Suprapubic skin (tissue), 3 donors: Measurements from ENCODE around the gene SLC43A1.

ENCODE experiments used
- CTCF ChIP-seq, 2 donors: fragments of 200-600 bp in 1 of 2; fragments of 450-650 bp in 1 of 2; sonication (generic) in 1 of 2; IDR thresholded peaks; one replicate each; pipeline ENCODE4 v1.5.1; 2016 to 2019; ENCODE audit warnings: antibody characterized with exemption in 2 of 2, mild to moderate bottlenecking in 1 of 2, moderate library complexity in 1 of 2
- POLR2AphosphoS5 ChIP-seq, 3 donors: sonication (generic); formaldehyde crosslinking; IDR thresholded peaks; one replicate each; pipeline ENCODE4 v1.6.1; 2017; ENCODE audit warnings: antibody characterized with exemption in 3 of 3

DNA sequence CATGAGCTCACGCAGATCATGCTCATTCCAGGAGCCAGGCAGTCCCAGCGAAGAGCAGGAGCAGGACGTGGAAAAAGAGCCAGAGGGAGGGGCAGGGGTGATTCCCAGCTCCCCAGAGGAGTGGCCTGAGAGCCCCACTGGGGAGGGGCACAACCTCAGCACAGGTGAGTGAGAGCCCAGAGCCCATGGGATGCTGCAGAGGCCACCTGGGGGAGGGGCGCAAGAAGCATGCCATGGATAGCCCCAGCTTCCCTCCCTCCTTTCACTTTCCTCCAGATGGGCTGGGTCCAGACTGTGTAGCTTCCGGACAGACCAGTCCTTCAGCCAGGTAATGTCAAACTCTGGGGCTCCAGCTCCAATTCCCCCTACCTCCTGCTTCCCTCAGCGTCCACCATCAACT, 28.1 kb upstream of the SLC43A1 start:
- TF ChIP-seq CTCF (IDR thresholded peaks at IDR 0.05) (no peak), POLR2AphosphoS5 (IDR thresholded peaks at IDR 0.05) (no peak)
